D721Med (cell line): ENCODE measurements around the gene PEX11G.
"Not testable (repeated sequence)": the region's sequence is repeated elsewhere in the genome, so short reads cannot be mapped to it uniquely, and the experiment has no call there.

ENCODE experiments used
- DNase-seq: peaks from one replicate; pipeline ENCODE4 v3.0.0; 2011; ENCODE audit warnings: low spot score; ENCODE audit not compliant: insufficient read length
- FAIRE-seq: peaks from 2 replicates; lab custom pipeline; 2011; peaks lifted over from hg19 to GRCh38; lab: Jason Lieb, UNC
- TF ChIP-seq, protein P1 (sequence below): IDR thresholded peaks from 2 replicates; pipeline ENCODE4 v1.5.1; 2012; ENCODE audit warnings: mild to moderate bottlenecking, control low read depth; ENCODE audit not compliant: insufficient read depth; ENCODE audit errors: missing control alignments

The PEX11G gene

DNA sequence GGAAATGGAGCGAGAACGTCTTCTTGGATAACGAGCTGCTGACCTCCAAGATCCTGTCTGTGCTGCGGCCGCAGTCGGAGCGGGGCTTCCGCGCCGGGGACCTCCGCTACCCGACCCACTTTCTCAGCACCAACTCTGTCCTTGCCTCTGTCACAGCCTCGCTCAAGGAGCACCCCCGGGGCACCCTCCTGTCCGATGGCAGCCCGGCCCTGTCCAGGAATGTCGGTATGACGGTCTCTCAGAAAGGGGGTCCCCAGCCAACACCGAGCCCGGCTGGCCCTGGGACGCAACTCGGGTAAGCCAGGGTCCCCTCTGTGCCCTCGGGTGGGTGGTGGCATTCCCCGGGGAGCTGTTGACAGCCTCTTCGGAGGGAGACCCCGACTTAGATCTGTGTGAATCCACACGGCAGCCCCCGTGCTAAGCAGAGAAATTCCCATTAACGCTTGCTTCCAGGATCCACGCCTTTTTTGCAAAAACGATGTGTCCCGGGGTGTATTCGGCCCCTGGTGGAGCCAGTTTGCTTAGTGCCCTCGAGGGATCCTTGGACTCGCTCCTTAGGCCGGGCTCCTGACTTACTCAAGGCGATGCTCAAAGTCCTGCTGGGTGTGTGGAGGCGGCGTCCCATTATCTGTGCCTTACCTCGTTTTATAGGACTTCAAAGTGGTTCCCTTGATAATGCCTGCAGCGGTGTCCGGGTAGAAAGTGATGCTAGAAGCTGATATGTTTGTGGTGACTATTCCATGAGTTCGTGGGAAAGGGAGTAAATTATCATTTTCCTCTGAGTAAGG, 48.5 kb downstream of the PEX11G start:
- FAIRE-seq (no peak), DNase-seq (no peak)
- TF ChIP-seq, protein P1, sequence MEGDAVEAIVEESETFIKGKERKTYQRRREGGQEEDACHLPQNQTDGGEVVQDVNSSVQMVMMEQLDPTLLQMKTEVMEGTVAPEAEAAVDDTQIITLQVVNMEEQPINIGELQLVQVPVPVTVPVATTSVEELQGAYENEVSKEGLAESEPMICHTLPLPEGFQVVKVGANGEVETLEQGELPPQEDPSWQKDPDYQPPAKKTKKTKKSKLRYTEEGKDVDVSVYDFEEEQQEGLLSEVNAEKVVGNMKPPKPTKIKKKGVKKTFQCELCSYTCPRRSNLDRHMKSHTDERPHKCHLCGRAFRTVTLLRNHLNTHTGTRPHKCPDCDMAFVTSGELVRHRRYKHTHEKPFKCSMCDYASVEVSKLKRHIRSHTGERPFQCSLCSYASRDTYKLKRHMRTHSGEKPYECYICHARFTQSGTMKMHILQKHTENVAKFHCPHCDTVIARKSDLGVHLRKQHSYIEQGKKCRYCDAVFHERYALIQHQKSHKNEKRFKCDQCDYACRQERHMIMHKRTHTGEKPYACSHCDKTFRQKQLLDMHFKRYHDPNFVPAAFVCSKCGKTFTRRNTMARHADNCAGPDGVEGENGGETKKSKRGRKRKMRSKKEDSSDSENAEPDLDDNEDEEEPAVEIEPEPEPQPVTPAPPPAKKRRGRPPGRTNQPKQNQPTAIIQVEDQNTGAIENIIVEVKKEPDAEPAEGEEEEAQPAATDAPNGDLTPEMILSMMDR = no peak

DNA sequence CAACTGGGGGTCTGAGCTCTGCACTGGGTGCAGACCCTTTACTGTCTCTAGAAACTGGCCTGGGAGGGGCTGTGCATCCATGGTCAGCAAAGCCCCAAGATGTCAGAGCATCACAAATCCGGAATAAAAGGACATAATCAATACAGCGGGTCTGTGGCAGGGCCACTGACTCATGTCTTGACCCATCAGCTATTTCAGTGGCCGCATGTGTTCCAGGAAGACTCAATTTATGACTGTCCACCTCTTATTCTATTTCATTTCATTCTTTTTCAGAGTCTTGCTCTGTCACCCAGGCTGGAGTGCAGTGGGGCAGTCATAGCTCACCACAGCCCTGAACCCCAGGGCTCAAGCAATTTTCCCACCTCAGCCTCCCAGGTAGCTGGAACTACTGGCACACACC, 53.2 kb downstream of the PEX11G start:
- no peak for FAIRE-seq

DNA sequence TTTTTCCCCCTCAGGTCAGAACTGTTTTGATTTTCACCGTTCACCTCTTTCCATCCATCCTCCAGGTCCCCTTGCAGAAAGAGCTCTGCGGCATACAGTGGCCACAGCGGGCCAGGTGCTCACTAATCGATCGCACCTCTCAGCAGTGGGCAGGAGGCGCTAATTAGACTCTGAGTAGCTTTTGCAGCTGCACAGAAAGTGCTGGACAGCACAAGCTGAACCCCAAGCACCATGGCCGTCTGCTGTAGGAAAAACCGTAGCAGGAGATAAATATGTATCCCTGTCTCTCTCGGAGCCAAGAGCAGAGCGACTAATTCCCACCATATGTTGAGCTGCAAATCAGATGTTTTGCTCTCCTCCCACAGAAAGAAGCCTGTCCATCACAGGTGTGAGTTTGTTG, 54.4 kb downstream of the PEX11G start:
- TF ChIP-seq, protein P1 = no peak
- no peak for DNase-seq
- peak; percentile 73 for FAIRE-seq

More for the DNA sequence above, 53.2 kb downstream of the PEX11G start:
- TF ChIP-seq, protein P1 = no peak
- DNase-seq = no peak

DNA sequence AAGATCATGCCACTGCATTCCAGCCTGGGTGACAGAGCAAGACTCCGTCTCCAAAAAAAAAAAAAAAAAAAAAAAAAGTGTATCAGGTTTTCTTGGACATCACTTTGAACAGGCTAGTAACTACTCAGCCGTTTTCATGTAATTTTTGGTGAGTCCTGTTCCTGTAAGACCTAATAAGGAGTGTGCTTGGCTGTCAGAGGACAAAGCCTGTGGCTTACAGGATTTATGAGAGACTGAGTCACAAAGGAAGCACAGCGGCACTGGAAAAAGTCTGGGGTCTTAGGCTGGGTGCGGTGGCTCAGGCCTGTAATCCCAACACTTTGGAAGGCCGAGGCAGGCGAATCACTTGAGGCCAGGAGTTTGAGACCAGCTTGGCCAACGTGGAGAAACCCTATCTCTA, 55.4 kb downstream of the PEX11G start:
- DNase-seq, FAIRE-seq: not testable (repeated sequence)

DNA sequence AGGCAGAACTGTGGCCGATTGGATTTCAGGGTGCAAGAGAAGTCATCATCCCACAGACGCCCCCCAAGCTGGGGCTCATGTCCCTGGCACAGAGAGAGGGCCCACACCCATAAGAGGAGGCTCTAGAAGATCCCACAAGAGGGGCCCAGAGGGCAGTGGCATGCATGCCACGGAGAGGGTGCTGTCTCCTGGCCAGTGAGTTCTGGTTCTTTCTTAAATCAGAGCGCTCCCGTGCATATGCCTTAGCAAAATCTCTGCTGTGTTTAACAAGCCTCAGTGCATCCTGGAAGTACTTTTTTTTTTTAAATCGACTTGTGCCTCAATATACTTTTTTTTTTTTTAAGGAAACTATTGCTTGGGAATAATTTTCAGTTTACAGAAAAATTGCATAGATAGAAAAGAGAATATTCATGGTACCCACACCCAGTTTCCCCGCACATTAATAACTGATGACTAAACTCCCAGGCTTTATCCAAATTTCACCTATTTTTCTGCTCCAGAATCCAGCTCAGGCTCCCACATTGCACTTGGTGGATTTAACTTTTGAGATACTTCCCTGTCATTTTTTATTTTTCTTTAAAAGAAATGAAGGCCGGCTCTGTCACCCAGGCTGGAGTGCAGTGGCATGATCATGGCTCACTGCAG, 59.1 kb downstream of the PEX11G start:
- TF ChIP-seq, protein P1 = no peak
- FAIRE-seq (no peak), DNase-seq (no peak)

DNA sequence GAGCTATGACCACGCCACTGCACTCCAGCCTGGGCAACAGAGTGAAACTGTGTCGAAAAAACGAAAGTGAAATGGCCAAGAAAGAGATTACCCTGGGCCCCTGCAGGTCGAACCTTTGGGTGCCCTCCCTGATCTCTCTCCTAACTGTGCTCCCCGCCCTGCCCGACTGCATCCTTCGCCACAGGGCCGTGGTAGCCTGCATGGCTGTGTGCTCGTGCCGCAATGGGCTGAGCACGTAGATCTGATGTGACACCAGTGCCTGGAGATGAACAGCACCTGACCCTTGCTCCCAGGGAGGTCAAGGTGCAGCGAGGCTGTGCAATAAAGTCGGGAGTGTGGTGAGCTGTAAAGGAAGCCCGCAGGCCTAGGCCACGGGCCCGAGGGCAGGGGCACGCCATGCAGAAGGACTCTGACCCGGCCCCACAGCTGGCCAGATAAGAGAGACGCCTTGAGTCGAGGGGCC, 60.2 kb downstream of the PEX11G start:
- TF ChIP-seq, protein P1 = no peak
- DNase-seq (no peak), FAIRE-seq (no peak)

DNA sequence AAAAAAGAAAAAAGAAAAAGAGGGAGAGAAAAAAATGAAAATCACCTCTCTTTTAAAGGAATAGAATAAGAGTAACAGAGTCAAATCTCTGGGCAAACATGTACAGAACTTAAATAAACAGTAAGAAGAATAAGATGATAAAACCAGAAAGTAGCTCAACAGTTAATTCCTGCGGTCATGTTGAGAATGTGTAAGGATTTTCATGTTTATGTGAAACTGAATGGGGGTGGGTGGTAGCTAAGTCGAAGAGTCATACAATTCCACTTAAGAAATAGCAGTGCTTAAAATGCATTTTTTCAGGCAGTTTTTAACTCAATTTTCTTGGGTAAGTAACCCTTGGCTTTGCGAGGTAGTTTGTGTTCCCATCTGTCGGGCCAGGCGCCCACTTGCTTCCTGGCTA, 60.9 kb downstream of the PEX11G start:
- TF ChIP-seq, protein P1 = no peak
- DNase-seq = no peak

More for the DNA sequence above, 60.9 kb downstream of the PEX11G start:
- no peak for FAIRE-seq
